Keratinocyte (primary cell): ENCODE measurements around the gene LAMA3.

ENCODE experiments used
- CTCF ChIP-seq, 3 experiments: IDR thresholded peaks in 1 of 3; conservative IDR thresholded peaks in 1 of 3; optimal IDR thresholded peaks in 1 of 3; 2 replicates in 2 of 3; 3 replicates in 1 of 3; pipeline versions ENCODE3 to v1.5.1; 2011; ENCODE audit warnings: low read length in 3 of 3, mild to moderate bottlenecking in 3 of 3, moderate library complexity in 2 of 3, control low read depth in 1 of 3, inconsistent platforms in 1 of 3; ENCODE audit not compliant: insufficient read depth in 2 of 3; ENCODE audit errors: extremely low read depth in 1 of 3
- EZH2 ChIP-seq: IDR thresholded peaks from one replicate; pipeline ENCODE4 v1.6.1; 2012; ENCODE audit warnings: inconsistent platforms, mild to moderate bottlenecking, low read length, moderate library complexity

DNA sequence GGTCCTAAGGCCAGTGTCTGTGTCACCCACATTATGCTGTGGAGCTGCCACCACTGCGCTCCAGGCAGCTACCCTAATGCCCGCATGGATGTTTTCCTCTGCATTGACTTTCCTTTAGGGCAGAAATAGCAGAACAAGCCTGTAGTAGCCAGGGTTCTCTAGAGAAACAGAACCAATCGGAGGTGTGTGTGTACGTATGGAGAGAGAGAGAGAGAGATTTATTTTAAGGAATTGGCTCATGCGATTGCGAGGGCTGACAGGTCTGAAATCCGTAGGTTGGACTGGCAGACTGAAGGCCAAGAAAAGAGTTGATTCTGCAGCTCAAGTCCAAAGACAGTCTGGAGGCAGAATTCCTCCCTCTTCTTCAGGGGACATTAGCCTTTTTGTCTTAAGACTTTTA lies 110.3 kb downstream of the LAMA3 start:
- TF ChIP-seq CTCF (optimal IDR thresholded peaks at IDR 0.05 in 1 of 3, IDR thresholded peaks at IDR 0.05 in 1 of 3, conservative IDR thresholded peaks at IDR 0.05 in 1 of 3; ENCODE audit: extremely low read depth in 1 of 3, insufficient read depth in 2 of 3, low read length in 3 of 3) (no peak), EZH2 (no peak)
